Peyer's patch (tissue), 4 donors: ENCODE data around the gene CBR4. TPM values are rescaled to one million over a fixed set of nuclear protein-coding genes. Genes with fewer than 3 reads are reported as not detected.
A peak's percentile ranks its signal among the peaks of the same experiment; 100 is the strongest.

Experiments
- DNase-seq, 3 donors: peaks; one replicate each; pipeline ENCODE4 v3.0.0-alpha.2; 2017 to 2019
- H3K27ac ChIP-seq, 4 donors: fragments of 200-600 bp; sonication (generic); one replicate each; pipeline ENCODE4 v1.5.1; 2016 to 2019
- H3K27me3 ChIP-seq, 2 donors: fragments of 200-600 bp; sonication (generic); one replicate each; pipeline ENCODE4 v1.5.1; 2019
- H3K36me3 ChIP-seq, 3 donors: fragments of 200-600 bp; sonication (generic); one replicate each; pipeline ENCODE4 v1.5.1; 2016 to 2019
- H3K4me1 ChIP-seq, 4 donors: fragments of 200-600 bp; sonication (generic); one replicate each; pipeline ENCODE4 v1.5.1; 2016 to 2019
- H3K4me3 ChIP-seq, 4 donors: fragments of 200-600 bp; sonication (generic); 1 replicate in 3 of 4; 2 replicates in 1 of 4; pipeline ENCODE4 v1.5.1; 2016 to 2019; ENCODE audit warnings: mild to moderate bottlenecking in 1 of 4
- H3K9me3 ChIP-seq, 4 donors: fragments of 200-600 bp; sonication (generic); one replicate each; pipeline ENCODE4 v1.5.1; 2016 to 2019; ENCODE audit warnings: mild to moderate bottlenecking in 1 of 4
- CTCF ChIP-seq, 6 experiments: fragments of 450-650 bp in 4 of 6; fragments of 200-600 bp in 2 of 6; sonication (generic) in 1 of 6; IDR thresholded peaks; one replicate each; pipeline ENCODE4 v1.5.1; 2017 to 2019; ENCODE audit warnings: antibody characterized with exemption in 6 of 6, mild to moderate bottlenecking in 3 of 6, moderate library complexity in 1 of 6
- POLR2A ChIP-seq, 2 donors: fragments of 450-650 bp; IDR thresholded peaks; one replicate each; pipeline ENCODE4 v1.5.1; 2017; ENCODE audit warnings: antibody characterized with exemption in 2 of 2, mild to moderate bottlenecking in 2 of 2, moderate library complexity in 2 of 2
- total RNA-seq, 4 donors: library from RNA; depleted of rRNA; stranded (reverse); fragments of >200 nt; gene quantifications; one replicate each; pipeline ENCODE4 v1.1.0, GENCODE V29; 2016

CBR4 gene
- total RNA-seq, 4 donors from 2014 or later, result 16.5 to 24.5 (median 22.8) TPM

- no peaks in the 10 kb centered on the region for H3K36me3 ChIP-seq
- H3K4me1 ChIP-seq, result no peaks in the 10 kb centered on the region
- no peak overlapping the region for H3K27ac ChIP-seq
- no peak for DNase-seq
- TF ChIP-seq POLR2A (IDR thresholded peaks at IDR 0.05) (no peak), CTCF (IDR thresholded peaks at IDR 0.05) (no peak)
- no peaks in the 10 kb centered on the region for H3K9me3 ChIP-seq
- no peak overlapping the region for H3K4me3 ChIP-seq
- no peaks in the 10 kb centered on the region for H3K27me3 ChIP-seq
Measured at GRCh38 chr4:169030562-169030982, 20.5 kb upstream of the CBR4 start.

GRCh38 chr4:169029947-169030346 is 19.9 kb upstream of the CBR4 start:
- no peak for DNase-seq
- Histone ChIP-seq H3K36me3 (no peaks in the 10 kb centered on the region), H3K4me1 (no peaks in the 10 kb centered on the region), H3K9me3 (no peaks in the 10 kb centered on the region), H3K4me3 (no peak overlapping the region), H3K27me3 (no peaks in the 10 kb centered on the region), H3K27ac (no peak overlapping the region)
- TF ChIP-seq CTCF (IDR thresholded peaks at IDR 0.05) (no peak), POLR2A (IDR thresholded peaks at IDR 0.05) (no peak)

- no peak for DNase-seq
- Histone ChIP-seq H3K4me3 (no peak overlapping the region), H3K9me3 (no peaks in the 10 kb centered on the region), H3K36me3 (no peaks in the 10 kb centered on the region), H3K27me3 (no peaks in the 10 kb centered on the region), H3K27ac (no peak overlapping the region), H3K4me1 (no peaks in the 10 kb centered on the region)
- TF ChIP-seq CTCF (IDR thresholded peaks at IDR 0.05), result no peak
- no peak for TF ChIP-seq POLR2A (IDR thresholded peaks at IDR 0.05)
Measured at GRCh38 chr4:169027663-169028062, 17.6 kb upstream of the CBR4 start.

GRCh38 chr4:169025184-169025583 is 15.1 kb upstream of the CBR4 start:
- TF ChIP-seq POLR2A (IDR thresholded peaks at IDR 0.05) (no peak), CTCF (IDR thresholded peaks at IDR 0.05) (no peak)
- Histone ChIP-seq H3K27ac (no peak overlapping the region), H3K27me3 (no peaks in the 10 kb centered on the region), H3K4me1 (no peaks in the 10 kb centered on the region), H3K4me3 (no peak overlapping the region), H3K9me3 (no peaks in the 10 kb centered on the region), H3K36me3 (no peaks in the 10 kb centered on the region)
- DNase-seq, result no peak

GRCh38 chr4:169024762-169025161 is 14.7 kb upstream of the CBR4 start:
- no peak for DNase-seq
- no peaks in the 10 kb centered on the region for H3K27me3 ChIP-seq
- no peak for TF ChIP-seq POLR2A (IDR thresholded peaks at IDR 0.05)
- peak in 4 of 6 experiments; percentile 30 to 66 (median 62) for TF ChIP-seq CTCF (IDR thresholded peaks at IDR 0.05)

GRCh38 chr4:169018406-169018805 is 8.4 kb upstream of the CBR4 start:
- no peaks in the 10 kb centered on the region for H3K27me3 ChIP-seq
- no peak overlapping the region for H3K27ac ChIP-seq
- peaks cover 0 to 8% (median 0%) of the 10 kb centered on the region in 4 donors for H3K4me1 ChIP-seq
- no peaks in the 10 kb centered on the region for H3K36me3 ChIP-seq
- TF ChIP-seq POLR2A (IDR thresholded peaks at IDR 0.05), result no peak
- TF ChIP-seq CTCF (IDR thresholded peaks at IDR 0.05), result no peak
- no peak overlapping the region for H3K4me3 ChIP-seq
- no peak for DNase-seq
- no peaks in the 10 kb centered on the region for H3K9me3 ChIP-seq

More at GRCh38 chr4:169024762-169025161, 14.7 kb upstream of the CBR4 start:
- no peak overlapping the region for H3K27ac ChIP-seq
- no peak overlapping the region for H3K4me3 ChIP-seq
- no peaks in the 10 kb centered on the region for H3K4me1 ChIP-seq
- no peaks in the 10 kb centered on the region for H3K9me3 ChIP-seq
- H3K36me3 ChIP-seq, result no peaks in the 10 kb centered on the region
